HCT116 (cell line): ENCODE results near the gene COG8. TPM values are rescaled to one million over a fixed set of nuclear protein-coding genes. Genes with fewer than 3 reads are reported as not detected.

Source experiments
- ATAC-seq: fragments of 200-7000 bp; cut with Tn5 transposase; 2 replicates; pipeline ENCODE4 v1.9.1; 2020; ENCODE audit warnings: mild to moderate bottlenecking, moderate library complexity
- BruUV-seq: library from RNA; stranded (reverse); fragments of 400-500 nt; replicated peaks from 2 replicates; lab custom pipeline; 2021; lab: Mats Ljungman, UMichigan
- CTCF ChIA-PET: fragments of 300-600 bp; sonication (Branson Sonifier 250); formaldehyde crosslinking; loops from one replicate; lab custom pipeline; 2021; ENCODE audit warnings: antibody characterized with exemption; lab: Charles Lee
- POLR2A ChIA-PET: fragments of 300-600, 350-600 bp; sonication (Branson Sonifier 250); formaldehyde crosslinking; loops from one replicate; lab custom pipeline; 2021; ENCODE audit warnings: antibody characterized with exemption; lab: Charles Lee
- RAD21 ChIA-PET, 2 experiments: fragments of 300-600 bp; sonication (Branson Sonifier 250); formaldehyde crosslinking; loops; one replicate each; lab custom pipeline; 2023; ENCODE audit warnings: low total read pairs in 2 of 2; ENCODE audit not compliant: uncharacterized antibody in 2 of 2, unreplicated experiment in 2 of 2, low non-redundant PET in 1 of 2; lab: Charles Lee
- DNase-seq: peaks from one replicate; pipeline ENCODE4 v3.0.0-alpha.2; 2010; ENCODE audit warnings: low read depth, low spot score
- H2AFZ ChIP-seq: fragments of 200-600 bp; shearing (Covaris generic), sonication (generic); 2 replicates; pipeline ENCODE4 v1.6.1; 2017; ENCODE audit warnings: low read depth, mixed run types, mixed read lengths, antibody characterized with exemption, low read length; ENCODE audit not compliant: poor library complexity, severe bottlenecking
- H3K27ac ChIP-seq: 2 replicates; pipeline ENCODE4 v1.5.1; 2012; ENCODE audit warnings: low read depth, low read length
- H3K27me3 ChIP-seq: fragments of 200-600 bp; sonication (generic); 2 replicates; pipeline ENCODE4 v1.6.1; 2016; ENCODE audit warnings: mixed run types, low read length, mixed read lengths; ENCODE audit not compliant: insufficient read depth
- H3K36me3 ChIP-seq, 2 experiments: fragments of 200-500 bp in 1 of 2; fragments of 200-600 bp in 1 of 2; sonication (Bioruptor generic) in 1 of 2; sonication (generic) in 1 of 2; 2 replicates each; pipeline versions ENCODE4 v1.5.1 to v1.6.1; 2014 to 2016; ENCODE audit warnings: low read length in 2 of 2, inconsistent platforms in 1 of 2, mixed read lengths in 1 of 2, mixed run types in 1 of 2; ENCODE audit not compliant: insufficient read depth in 2 of 2, control insufficient read depth in 1 of 2
- H3K4me1 ChIP-seq, 2 experiments: fragments of 200-600 bp in 1 of 2; sonication (generic) in 1 of 2; 2 replicates each; pipeline versions ENCODE4 v1.5.1 to v1.6.1; 2012 to 2017; ENCODE audit warnings: low read length in 2 of 2, inconsistent platforms in 1 of 2, mild to moderate bottlenecking in 1 of 2, mixed read lengths in 1 of 2, mixed run types in 1 of 2, moderate library complexity in 1 of 2; ENCODE audit not compliant: insufficient read depth in 2 of 2, control insufficient read depth in 1 of 2
- H3K4me2 ChIP-seq: fragments of 200-600 bp; sonication (generic); 2 replicates; pipeline ENCODE4 v1.6.1; 2017; ENCODE audit warnings: mixed run types, low read length, mixed read lengths
- H3K4me3 ChIP-seq, 2 experiments: fragments of 200-600 bp in 1 of 2; sonication (generic) in 1 of 2; replicated peaks in 1 of 2; 2 replicates each; pipeline ENCODE4 v1.5.1; 2011 to 2016; ENCODE audit warnings: low read length in 2 of 2, control low read depth in 1 of 2, low read depth in 1 of 2, mild to moderate bottlenecking in 1 of 2, mixed read lengths in 1 of 2, mixed run types in 1 of 2
- H3K79me2 ChIP-seq: fragments of 200-600 bp; sonication (generic); 2 replicates; pipeline ENCODE4 v1.6.1; 2017; ENCODE audit warnings: mild to moderate bottlenecking, mixed run types, low read length, moderate library complexity, mixed read lengths; ENCODE audit not compliant: insufficient read depth
- H3K9ac ChIP-seq: fragments of 200-600 bp; sonication (generic); 2 replicates; pipeline ENCODE4 v1.6.1; 2016; ENCODE audit warnings: low read length, mixed read lengths
- H3K9me2 ChIP-seq: fragments of 200-600 bp; sonication (generic), shearing (Covaris generic); 2 replicates; pipeline ENCODE4 v1.6.1; 2017; ENCODE audit warnings: mixed run types, mild to moderate bottlenecking, moderate library complexity; ENCODE audit not compliant: insufficient read depth
- H3K9me3 ChIP-seq, 2 experiments: fragments of 200-500 bp in 1 of 2; fragments of 200-600 bp in 1 of 2; sonication (Bioruptor generic) in 1 of 2; sonication (generic) in 1 of 2; 2 replicates each; pipeline ENCODE4 v1.6.1; 2014 to 2017; ENCODE audit warnings: low read length in 2 of 2, mixed read lengths in 2 of 2, inconsistent platforms in 1 of 2, low read depth in 1 of 2, mild to moderate bottlenecking in 1 of 2, mixed run types in 1 of 2, moderate library complexity in 1 of 2; ENCODE audit not compliant: control insufficient read depth in 1 of 2, insufficient read depth in 1 of 2
- H4K20me1 ChIP-seq: fragments of 200-600 bp; sonication (generic), shearing (Covaris generic); 2 replicates; pipeline ENCODE4 v1.6.1; 2017; ENCODE audit warnings: mixed run types, mild to moderate bottlenecking, moderate library complexity; ENCODE audit not compliant: insufficient read depth
- ATF3 ChIP-seq: IDR thresholded peaks from 2 replicates; pipeline ENCODE4 v1.6.1; 2012
- CBX3 ChIP-seq: IDR thresholded peaks from 2 replicates; pipeline ENCODE4 v1.6.1; 2012; ENCODE audit warnings: low read depth
- CEBPB ChIP-seq: IDR thresholded peaks from 2 replicates; pipeline ENCODE4 v1.6.1; 2012; ENCODE audit warnings: low read depth
- EZH2 ChIP-seq: fragments of 200-600 bp; sonication (generic); IDR thresholded peaks from 2 replicates; pipeline ENCODE4 v1.6.1; 2017; ENCODE audit warnings: antibody characterized with exemption, mixed run types
- EZH2phosphoT487 ChIP-seq: fragments of 200-600 bp; IDR thresholded peaks from 2 replicates; pipeline ENCODE4 v1.6.1; 2018; ENCODE audit warnings: antibody characterized with exemption, borderline replicate concordance
- FOSL1 ChIP-seq: IDR thresholded peaks from 2 replicates; pipeline ENCODE4 v1.6.1; 2012; ENCODE audit warnings: low read depth
- JUND ChIP-seq: IDR thresholded peaks from 2 replicates; pipeline ENCODE4 v1.6.1; 2012
- POLR2AphosphoS5 ChIP-seq: IDR thresholded peaks from 2 replicates; pipeline ENCODE4 v1.6.1; 2011; ENCODE audit warnings: mild to moderate bottlenecking, low read depth, low read length, moderate library complexity
- RAD21 ChIP-seq: IDR thresholded peaks from 2 replicates; pipeline ENCODE4 v1.6.1; 2012; ENCODE audit warnings: low read depth, mild to moderate bottlenecking
- REST ChIP-seq: IDR thresholded peaks from 2 replicates; pipeline ENCODE4 v1.6.1; 2012; ENCODE audit warnings: low read depth
- SIN3A ChIP-seq: IDR thresholded peaks from 2 replicates; pipeline ENCODE4 v1.6.1; 2012; ENCODE audit warnings: low read depth
- SP1 ChIP-seq: IDR thresholded peaks from 2 replicates; pipeline ENCODE4 v1.6.1; 2012; ENCODE audit warnings: low read depth
- SRF ChIP-seq: IDR thresholded peaks from 2 replicates; pipeline ENCODE4 v1.6.1; 2012; ENCODE audit warnings: low read depth
- TCF7L2 ChIP-seq: IDR thresholded peaks from 2 replicates; pipeline ENCODE4 v1.7.0; 2011; ENCODE audit warnings: borderline replicate concordance, inconsistent platforms; ENCODE audit not compliant: insufficient read depth, insufficient read length; ENCODE audit errors: extremely low read depth
- YY1 ChIP-seq: IDR thresholded peaks from 2 replicates; pipeline ENCODE4 v1.6.1; 2011; ENCODE audit warnings: low read length, low read depth, moderate library complexity, mild to moderate bottlenecking; ENCODE audit not compliant: insufficient replicate concordance; ENCODE audit errors: extremely low read depth
- ZFX ChIP-seq: fragments of 450-650 bp; IDR thresholded peaks from 2 replicates; pipeline ENCODE4 v1.6.1; 2017
- ZNF274 ChIP-seq: fragments of 200-500 bp; sonication (Bioruptor generic); IDR thresholded peaks from 2 replicates; pipeline ENCODE4 v1.6.1; 2014; ENCODE audit warnings: mild to moderate bottlenecking, low read depth, low read length, inconsistent platforms
- intact Hi-C: fragments of 100-400 bp; cut with micrococcal nuclease; formaldehyde crosslinking; loops from 2 replicates; pipeline ENCODE4 v1.10.0; 2022
- total RNA-seq: library from RNA; stranded (reverse); gene quantifications from one replicate; pipeline ENCODE4 v1.2.1, GENCODE V29; 2021; ENCODE audit not compliant: unreplicated experiment

COG8 gene
- total RNA-seq, 1 experiment from 2014 or later = 50.3 TPM

- Histone ChIP-seq H3K4me2 (no peak overlapping the region), H3K27ac (no peak overlapping the region; the same call in 1 of the 2 replicates), H3K4me1 (no peaks in the 10 kb centered on the region), H3K4me3 (no peak overlapping the region), H2AFZ (no peak overlapping the region), H3K79me2 (peaks cover 71% of the 10 kb centered on the region), H3K27me3 (no peaks in the 10 kb centered on the region), H4K20me1 (no peaks in the 10 kb centered on the region), H3K9ac (no peak overlapping the region), H3K36me3 (peaks cover 44 to 63% of the 10 kb centered on the region in 2 experiments; a peak in 3 of 4 replicates), H3K9me2 (no peaks in the 10 kb centered on the region), H3K9me3 (no peaks in the 10 kb centered on the region)
- TF ChIP-seq SP1 (no peak), ATF3 (no peak), SRF (no peak), YY1 (no peak), CEBPB (no peak), SIN3A (no peak), TCF7L2 (no peak), ZFX (no peak), JUND (no peak), CBX3 (no peak), POLR2AphosphoS5 (no peak), FOSL1 (no peak), EZH2phosphoT487 (no peak), REST (no peak), ZNF274 (no peak), EZH2 (no peak), RAD21 (no peak)
- no TSS peak for BruUV-seq
- RAD21 ChIA-PET = no interaction called here
- intact Hi-C loops = no loop called here
- CTCF ChIA-PET = no interaction called here
- ATAC-seq (no peak), DNase-seq (no peak)
- POLR2A ChIA-PET = no interaction called here
Observed at GRCh38 chr16:69319381-69319780, 20.0 kb downstream of the COG8 start.
